Fibroblast of upper back skin (primary cell): ENCODE measurements around the gene DUSP14.

Experiments
- DNase-seq: peaks from one replicate; pipeline ENCODE4 v3.0.0-alpha.2; 2013

DUSP14 gene

GRCh38 chr17:37518826-37519225 is 29.1 kb downstream of the DUSP14 start:
- no peak for DNase-seq

GRCh38 chr17:37519251-37519985 is 29.7 kb downstream of the DUSP14 start:
- peak; percentile 14 for DNase-seq

DNA sequence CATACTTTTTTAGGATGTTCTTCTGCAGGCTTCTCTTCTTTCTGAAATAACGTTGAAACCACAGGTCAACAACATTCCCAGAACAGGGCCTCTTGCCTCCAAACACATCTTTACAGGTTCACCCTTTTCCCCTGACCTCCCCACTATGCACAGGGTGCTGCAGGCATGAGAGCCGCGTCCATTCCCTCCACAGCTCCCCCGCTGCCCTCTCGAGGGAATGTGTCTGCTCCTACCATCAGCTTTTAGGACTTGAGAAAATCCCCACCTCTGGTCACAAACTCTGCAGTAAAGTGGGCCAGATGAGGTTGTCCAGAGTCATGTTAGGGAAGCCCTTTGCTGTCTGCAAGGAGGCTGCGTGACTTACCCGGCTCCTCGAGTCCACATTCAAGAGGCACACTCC is 30.5 kb downstream of the DUSP14 start:
- no peak for DNase-seq

- no peak for DNase-seq
These were observed 32.1 kb downstream of the DUSP14 start for GRCh38 chr17:37521821-37522220.

- DNase-seq, result no peak
These were observed 34.1 kb downstream of the DUSP14 start for GRCh38 chr17:37523715-37524219.

DNA sequence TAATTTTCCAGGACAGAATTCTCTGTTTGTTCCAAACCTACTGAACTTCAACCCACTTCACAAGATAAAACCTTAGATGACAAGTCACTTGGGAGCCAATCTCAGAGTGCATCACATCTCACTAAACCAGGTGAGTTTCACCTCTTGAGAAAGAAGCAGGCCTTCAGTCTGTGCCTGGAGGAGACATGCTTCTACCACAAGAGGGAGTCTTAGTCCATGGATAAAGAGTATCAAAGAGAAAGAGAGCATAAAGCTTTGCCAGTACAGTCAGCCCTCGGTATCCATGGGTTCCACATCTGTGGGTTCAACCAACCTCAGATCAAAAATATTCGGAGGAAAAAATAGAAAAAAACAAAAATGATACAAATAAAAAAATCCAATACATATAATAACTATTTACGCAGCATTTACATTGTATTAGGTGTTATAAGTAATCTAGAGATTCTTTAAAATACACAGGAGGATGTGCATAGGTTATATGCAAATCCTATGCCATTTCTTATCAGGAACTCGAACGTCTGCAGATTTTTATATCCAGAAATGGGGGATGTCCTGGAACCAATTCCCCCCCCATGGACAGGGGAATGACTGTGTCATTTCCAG is 37.7 kb downstream of the DUSP14 start:
- peak; percentile 55 for DNase-seq

DNA sequence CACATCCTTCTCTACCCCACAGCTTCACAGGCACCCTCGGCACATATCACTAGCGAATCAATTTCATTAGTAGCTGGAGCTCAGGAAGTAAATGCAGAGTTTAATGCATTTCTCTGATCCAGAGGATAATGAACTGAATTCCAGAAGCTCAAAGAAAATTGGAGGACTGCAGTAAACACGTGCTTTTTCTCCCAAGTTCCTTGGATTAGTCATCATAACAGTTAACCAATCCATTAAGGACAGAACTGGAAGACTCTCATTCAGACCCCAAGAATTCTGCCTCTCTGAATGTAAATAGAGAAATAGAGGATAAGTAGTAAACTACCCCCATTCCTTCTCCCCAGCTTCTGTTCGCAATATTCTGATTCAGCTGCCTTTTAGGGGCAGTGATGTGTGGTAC is 40.7 kb downstream of the DUSP14 start:
- peak; percentile 12 for DNase-seq

- no peak for DNase-seq
These were observed 43.1 kb downstream of the DUSP14 start for GRCh38 chr17:37532756-37533155.

- DNase-seq, result no peak
These were observed 46.2 kb downstream of the DUSP14 start for GRCh38 chr17:37535906-37536305.

- no peak for DNase-seq
These were observed 49.4 kb downstream of the DUSP14 start for GRCh38 chr17:37538981-37539659.

GRCh38 chr17:37541880-37542660 is 52.4 kb downstream of the DUSP14 start:
- peak; percentile 87 for DNase-seq

GRCh38 chr17:37543637-37544052 is 54.0 kb downstream of the DUSP14 start:
- peak; percentile 25 for DNase-seq

DNA sequence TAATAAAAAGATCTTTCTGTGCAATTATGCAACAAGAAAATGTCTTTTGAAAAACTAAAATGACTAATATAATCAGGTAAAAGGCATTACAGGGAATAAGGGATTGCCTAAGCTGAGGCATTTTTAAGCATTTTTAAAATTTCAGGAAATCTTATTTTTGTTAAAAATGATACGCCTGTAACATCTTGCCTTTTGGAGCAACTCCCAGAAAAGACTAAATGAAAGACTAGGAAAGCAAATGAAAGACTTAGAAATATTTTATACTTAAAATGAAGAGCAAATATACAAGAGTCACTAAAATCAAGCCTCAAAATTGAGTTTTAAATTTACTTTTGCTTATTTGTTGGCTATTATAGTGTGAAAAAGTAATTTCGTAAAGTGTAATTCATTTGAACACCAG is 55.8 kb downstream of the DUSP14 start:
- DNase-seq, result no peak

- DNase-seq, result peak; percentile 24
These were observed 56.6 kb downstream of the DUSP14 start for GRCh38 chr17:37546302-37546701.

DNA sequence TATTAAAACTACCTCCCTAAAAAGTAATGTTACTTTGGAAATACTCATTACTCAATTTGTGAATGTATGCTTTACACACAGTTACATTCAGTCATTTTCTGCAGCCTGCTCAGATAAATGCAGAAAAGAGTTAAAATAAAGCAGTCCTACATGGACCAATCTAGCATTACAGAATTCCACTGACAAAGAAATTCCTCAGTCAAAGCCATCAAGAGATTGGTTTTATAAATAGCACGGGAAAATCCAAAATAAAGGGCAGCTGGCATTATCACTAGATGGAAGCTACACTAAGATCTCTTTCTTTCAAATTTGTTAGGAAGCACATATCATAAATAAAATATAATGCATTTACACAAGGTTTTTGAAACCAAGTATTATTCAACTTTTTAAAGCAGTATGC is 58.3 kb downstream of the DUSP14 start:
- DNase-seq, result no peak

DNA sequence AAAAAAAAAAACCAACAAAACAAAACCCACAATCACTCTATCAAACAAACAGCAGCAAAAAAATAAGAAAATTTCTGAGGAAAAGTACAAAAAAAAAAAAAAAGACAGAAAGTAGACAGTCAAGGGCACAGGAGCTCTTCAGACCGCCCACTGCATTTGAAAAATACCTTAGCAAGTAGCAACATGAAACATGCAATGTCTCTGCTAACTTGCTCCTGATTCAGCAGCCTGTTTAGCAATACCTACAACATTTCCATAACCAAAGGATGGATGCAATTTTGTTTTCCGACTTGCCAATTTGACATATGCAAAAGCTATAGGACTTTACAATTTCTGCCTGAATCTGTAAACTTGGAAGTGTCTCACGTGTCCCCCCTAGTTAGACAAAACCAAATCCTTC is 62.1 kb downstream of the DUSP14 start:
- no peak for DNase-seq

- no peak for DNase-seq
These were observed 63.8 kb downstream of the DUSP14 start for GRCh38 chr17:37553401-37553966.

GRCh38 chr17:37555386-37555785 is 65.7 kb downstream of the DUSP14 start:
- DNase-seq, result no peak

GRCh38 chr17:37557482-37557881 is 67.8 kb downstream of the DUSP14 start:
- no peak for DNase-seq

- DNase-seq, result no peak
These were observed 68.6 kb downstream of the DUSP14 start for GRCh38 chr17:37558299-37558698.

DNA sequence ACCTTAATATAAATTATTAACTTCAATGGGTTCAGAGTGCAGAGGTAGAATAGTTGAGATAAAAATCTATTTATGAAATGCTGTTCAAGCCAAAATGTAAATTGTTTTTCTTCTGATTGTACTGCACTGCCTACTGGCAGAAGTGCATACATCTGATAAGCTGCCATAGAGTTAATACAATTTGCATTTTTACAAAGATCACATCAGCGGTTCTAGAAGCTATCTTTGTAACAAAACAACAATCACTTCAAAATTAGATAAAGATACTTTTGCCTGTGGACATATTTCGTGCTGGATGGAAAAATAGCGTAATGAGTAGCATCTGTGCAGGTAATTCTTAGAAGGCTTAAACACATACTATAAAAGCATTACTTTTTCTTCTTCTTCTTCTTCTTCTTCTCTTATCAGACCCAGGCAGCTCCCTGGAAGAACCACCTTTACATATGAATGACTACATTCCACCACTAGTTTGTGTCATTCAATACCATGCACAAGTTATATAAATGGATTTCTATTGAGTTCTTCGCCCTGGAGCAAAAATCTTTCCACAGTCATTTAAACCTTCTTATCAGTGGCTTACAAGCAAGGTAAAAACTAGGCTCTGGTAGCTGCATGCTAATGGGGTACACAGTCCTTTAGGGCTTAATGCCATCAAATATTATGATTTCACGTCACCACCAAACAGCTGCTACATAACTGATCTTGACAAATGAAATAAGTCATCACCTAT is 72.5 kb downstream of the DUSP14 start:
- DNase-seq, result no peak
